Ovary (tissue), 9 donors: ENCODE results near the gene THAP3. TPM values are rescaled to one million over a fixed set of nuclear protein-coding genes. Genes with fewer than 3 reads are reported as not detected.

Experiments used
- DNase-seq, 5 donors: peaks; one replicate each; pipeline ENCODE4 v3.0.0-alpha.2; 2019 to 2020
- H3K27ac ChIP-seq, 2 donors: fragments of 200-600 bp; one replicate each; pipeline versions ENCODE4 v1.5.1 to v1.8.0; 2019 to 2022
- H3K27me3 ChIP-seq: fragments of 200-600 bp; one replicate; pipeline ENCODE4 v1.8.0; 2022
- H3K36me3 ChIP-seq: fragments of 200-600 bp; sonication (generic); one replicate; pipeline ENCODE4 v1.5.1; 2019
- H3K4me1 ChIP-seq: one replicate; pipeline ENCODE4 v1.8.1; 2013; ENCODE audit warnings: mild to moderate bottlenecking, moderate library complexity; ENCODE audit not compliant: insufficient read depth
- H3K4me3 ChIP-seq: fragments of 200-600 bp; sonication (generic); one replicate; pipeline ENCODE4 v1.5.1; 2017
- H3K9me3 ChIP-seq, 2 donors: fragments of 200-600 bp in 1 of 2; sonication (generic) in 1 of 2; one replicate each; pipeline versions ENCODE4 v1.5.1 to v1.8.1; 2013 to 2019; ENCODE audit warnings: mild to moderate bottlenecking in 1 of 2, moderate library complexity in 1 of 2
- EP300 ChIP-seq: sonication (generic); formaldehyde crosslinking; IDR thresholded peaks from one replicate; pipeline ENCODE4 v1.6.1; 2017; ENCODE audit warnings: antibody characterized with exemption
- POLR2A ChIP-seq: fragments of 450-650 bp; IDR thresholded peaks from one replicate; pipeline ENCODE4 v1.6.1; 2017; ENCODE audit warnings: antibody characterized with exemption, mild to moderate bottlenecking, moderate library complexity
- WGBS, 3 donors: extraction: QIAGEN DNeasy Blood & Tissue Kit in 1 of 3; methylation state at CpG; one replicate each; pipeline versions ENCODE4 v1.1.5 to v1.1.7; 2013 to 2017; 5-methylcytosine and 5-hydroxymethylcytosine counted together
- intact Hi-C, 4 donors: fragments of 100-400 bp; cut with DNase I; formaldehyde crosslinking; loops; one replicate each; pipeline versions ENCODE4 v1.11.0 to v1.15.1; 2022 to 2023
- polyA plus RNA-seq, 2 donors: library from polyadenylated mRNA; stranded (reverse); fragments of 200-250 nt in 1 of 2; fragments of 350-450 nt in 1 of 2; fragmentation: Illumina TruSeq in 1 of 2; extraction: RNeasy Lipid Tissue Mini Kit (QIAGEN cat#74804) in 1 of 2; gene quantifications; one replicate each; pipeline ENCODE4 v1.2.3, GENCODE V29; 2013 to 2014
- total RNA-seq, 7 donors: library from RNA; depleted of rRNA in 2 of 7; stranded (reverse); fragments of >200 nt in 2 of 7; fragmentation: NEBNext Ultra II Directional in 3 of 7; extraction: Animal tissue kit (Norgen Biotek cat#: 25700) in 3 of 7; gene quantifications; one replicate each; pipeline versions ENCODE4 v1.1.0 to v1.2.4, GENCODE V29; 2016 to 2023
- TF ChIP-seq, protein P1 (sequence below), 3 donors: fragments of 450-650 bp in 2 of 3; fragments of 200-600 bp in 1 of 3; IDR thresholded peaks; one replicate each; pipeline versions ENCODE4 v1.5.1 to v1.8.0; 2016 to 2022; ENCODE audit warnings: antibody characterized with exemption in 3 of 3, mild to moderate bottlenecking in 1 of 3
- donor health status: DM: no; HTN: no; CAD: no; lungs with moderate emphysema.
- donor health status: DM: no; HTN: no; CAD: no.
- donor health status: Bipolar disorder and iron deficiency.
- donor health status: DM: yes; HTN: yes; CAD: no.
- donor health status: DM: no; HTN: no; CAD: no.
- donor health status: DM: yes; HTN: yes; CAD: no.

Gene THAP3
- total and polyA plus RNA-seq, 9 donors, result 5.6 to 33.6 (median 18.8) TPM

DNA sequence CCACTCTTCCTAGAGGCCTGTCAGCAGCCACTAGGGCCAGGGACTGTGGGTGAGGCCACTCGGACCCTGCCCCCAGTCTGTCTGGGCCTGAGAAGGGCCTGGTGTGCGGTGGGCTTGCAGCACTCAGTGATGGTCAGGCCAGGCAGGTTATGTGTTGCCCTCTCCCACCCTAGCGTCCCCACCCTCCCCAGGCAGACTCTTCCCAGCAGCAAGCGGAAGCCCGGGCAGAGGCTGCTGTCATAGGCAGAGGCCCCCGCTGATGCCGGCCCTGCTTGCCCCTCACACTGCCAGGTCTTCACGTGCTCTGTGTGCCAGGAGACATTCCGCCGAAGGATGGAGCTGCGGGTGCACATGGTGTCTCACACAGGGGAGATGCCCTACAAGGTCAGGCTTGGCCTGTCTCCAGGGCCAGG, 38.3 kb upstream of the THAP3 start:
- Histone ChIP-seq H3K27ac (no peak overlapping the region), H3K9me3 (no peaks in the 10 kb centered on the region), H3K27me3 (no peaks in the 10 kb centered on the region), H3K4me3 (no peak overlapping the region), H3K4me1 (peaks cover 1% of the 10 kb centered on the region), H3K36me3 (no peaks in the 10 kb centered on the region)
- intact Hi-C loops, result no loop called here
- TF ChIP-seq EP300 (no peak), POLR2A (no peak)
- TF ChIP-seq, protein P1, sequence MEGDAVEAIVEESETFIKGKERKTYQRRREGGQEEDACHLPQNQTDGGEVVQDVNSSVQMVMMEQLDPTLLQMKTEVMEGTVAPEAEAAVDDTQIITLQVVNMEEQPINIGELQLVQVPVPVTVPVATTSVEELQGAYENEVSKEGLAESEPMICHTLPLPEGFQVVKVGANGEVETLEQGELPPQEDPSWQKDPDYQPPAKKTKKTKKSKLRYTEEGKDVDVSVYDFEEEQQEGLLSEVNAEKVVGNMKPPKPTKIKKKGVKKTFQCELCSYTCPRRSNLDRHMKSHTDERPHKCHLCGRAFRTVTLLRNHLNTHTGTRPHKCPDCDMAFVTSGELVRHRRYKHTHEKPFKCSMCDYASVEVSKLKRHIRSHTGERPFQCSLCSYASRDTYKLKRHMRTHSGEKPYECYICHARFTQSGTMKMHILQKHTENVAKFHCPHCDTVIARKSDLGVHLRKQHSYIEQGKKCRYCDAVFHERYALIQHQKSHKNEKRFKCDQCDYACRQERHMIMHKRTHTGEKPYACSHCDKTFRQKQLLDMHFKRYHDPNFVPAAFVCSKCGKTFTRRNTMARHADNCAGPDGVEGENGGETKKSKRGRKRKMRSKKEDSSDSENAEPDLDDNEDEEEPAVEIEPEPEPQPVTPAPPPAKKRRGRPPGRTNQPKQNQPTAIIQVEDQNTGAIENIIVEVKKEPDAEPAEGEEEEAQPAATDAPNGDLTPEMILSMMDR (IDR thresholded peaks at IDR 0.05), result no peak
- DNase-seq, result no peak
- WGBS, 3 donors, result 59 to 78% (median 70%) methylated on average over 11 of the region's 11 CpGs

GRCh38 chr1:6587261-6588005, 37.2 kb upstream of the THAP3 start:
- TF ChIP-seq, protein P1 (IDR thresholded peaks at IDR 0.05), result no peak
- TF ChIP-seq EP300, result no peak
- no peaks in the 10 kb centered on the region for H3K36me3 ChIP-seq
- 55 to 71% (median 59%) methylated on average over 13 of the region's 13 CpGs for WGBS, 3 donors
- no peaks in the 10 kb centered on the region for H3K9me3 ChIP-seq
- peaks cover 1% of the 10 kb centered on the region for H3K4me1 ChIP-seq
- DNase-seq, result no peak
- H3K4me3 ChIP-seq, result no peak overlapping the region
- intact Hi-C loops, result no loop called here
- no peak overlapping the region for H3K27ac ChIP-seq
- no peaks in the 10 kb centered on the region for H3K27me3 ChIP-seq

DNA sequence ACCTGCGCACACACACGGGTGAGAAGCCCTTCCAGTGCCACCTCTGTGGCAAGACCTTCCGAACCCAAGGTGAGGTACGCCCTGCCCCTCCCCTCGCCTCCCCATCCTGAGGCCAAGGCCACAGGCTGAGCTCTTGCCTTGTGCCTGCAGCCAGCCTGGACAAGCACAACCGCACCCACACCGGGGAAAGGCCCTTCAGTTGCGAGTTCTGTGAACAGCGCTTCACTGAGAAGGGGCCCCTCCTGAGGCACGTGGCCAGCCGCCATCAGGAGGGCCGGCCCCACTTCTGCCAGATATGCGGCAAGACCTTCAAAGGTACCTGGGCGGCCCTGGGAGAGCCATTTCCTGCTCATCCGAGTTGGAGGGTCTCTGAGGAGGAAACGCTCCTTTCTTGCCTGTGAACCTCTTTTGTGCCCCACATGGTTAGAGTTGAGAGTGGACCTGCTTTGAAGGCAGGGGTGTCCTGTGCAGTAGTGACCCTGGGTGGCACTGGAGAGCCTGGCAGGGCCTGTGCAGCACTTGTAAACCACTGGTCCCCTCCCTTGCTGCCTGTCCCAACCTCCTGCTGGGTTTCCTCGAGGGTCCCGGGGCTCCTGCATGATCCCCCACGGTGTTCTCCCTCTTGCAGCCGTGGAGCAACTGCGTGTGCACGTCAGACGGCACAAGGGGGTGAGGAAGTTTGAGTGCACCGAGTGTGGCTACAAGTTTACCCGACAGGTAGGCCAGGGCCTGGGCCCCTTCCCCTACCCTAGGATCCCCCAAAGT, 36.4 kb upstream of the THAP3 start:
- peaks cover 1% of the 10 kb centered on the region for H3K4me1 ChIP-seq
- TF ChIP-seq EP300 (no peak), POLR2A (no peak)
- TF ChIP-seq, protein P1 (IDR thresholded peaks at IDR 0.05), result no peak
- no peaks in the 10 kb centered on the region for H3K9me3 ChIP-seq
- no peaks in the 10 kb centered on the region for H3K36me3 ChIP-seq
- WGBS, 3 donors, result 70 to 84% (median 71%) methylated on average over 23 to 25 of the region's 25 CpGs
- no peaks in the 10 kb centered on the region for H3K27me3 ChIP-seq
- H3K27ac ChIP-seq, result no peak overlapping the region
- no peak for DNase-seq
- no peak overlapping the region for H3K4me3 ChIP-seq
- intact Hi-C loops, result no loop called here

DNA sequence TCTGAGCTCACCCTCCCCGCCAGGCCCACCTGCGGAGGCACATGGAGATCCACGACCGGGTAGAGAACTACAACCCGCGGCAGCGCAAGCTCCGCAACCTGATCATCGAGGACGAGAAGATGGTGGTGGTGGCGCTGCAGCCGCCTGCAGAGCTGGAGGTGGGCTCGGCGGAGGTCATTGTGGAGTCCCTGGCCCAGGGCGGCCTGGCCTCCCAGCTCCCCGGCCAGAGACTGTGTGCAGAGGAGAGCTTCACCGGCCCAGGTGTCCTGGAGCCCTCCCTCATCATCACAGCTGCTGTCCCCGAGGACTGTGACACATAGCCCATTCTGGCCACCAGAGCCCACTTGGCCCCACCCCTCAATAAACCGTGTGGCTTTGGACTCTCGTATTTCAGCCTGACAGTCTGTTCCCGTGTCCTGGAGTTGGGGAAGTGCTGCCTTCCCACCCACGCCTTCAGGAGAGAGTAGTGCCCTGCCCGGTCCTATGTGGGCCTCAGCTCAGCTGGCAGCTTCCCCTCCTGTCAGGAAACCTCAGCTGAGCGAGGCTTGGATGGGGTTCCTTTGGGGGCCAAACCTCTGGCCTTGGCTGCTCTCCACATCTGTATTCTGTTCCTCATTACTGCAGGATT, 35.7 kb upstream of the THAP3 start:
- Histone ChIP-seq H3K27me3 (no peaks in the 10 kb centered on the region), H3K4me3 (no peak overlapping the region), H3K9me3 (no peaks in the 10 kb centered on the region), H3K4me1 (peaks cover 1% of the 10 kb centered on the region), H3K27ac (no peak overlapping the region), H3K36me3 (no peaks in the 10 kb centered on the region)
- no peak for TF ChIP-seq EP300
- 79% methylated on average over 24 of the region's 24 CpGs for WGBS, 3 donors
- intact Hi-C loops, result no loop called here
- DNase-seq, result no peak
